Small intestine (tissue), 7 donors: ENCODE data around the gene MTMR1. TPM values are rescaled to one million over a fixed set of nuclear protein-coding genes. Genes with fewer than 3 reads are reported as not detected.

Experiments
- DNase-seq, 2 donors: peaks; one replicate each; pipeline versions ENCODE4 v3.0.0 to v3.0.0-alpha.2; 2013
- FAIRE-seq: peaks from 2 replicates; lab custom pipeline; 2012; peaks lifted over from hg19 to GRCh38; lab: Jason Lieb, UNC
- H3K27ac ChIP-seq, 3 donors: one replicate each; pipeline ENCODE4 v1.5.1; 2013; ENCODE audit warnings: low read length in 2 of 3, mild to moderate bottlenecking in 2 of 3, control low read depth in 1 of 3, inconsistent platforms in 1 of 3, low read depth in 1 of 3, moderate library complexity in 1 of 3
- H3K27me3 ChIP-seq, 3 donors: one replicate each; pipeline ENCODE4 v1.6.1; 2013; ENCODE audit warnings: low read length in 3 of 3, inconsistent platforms in 1 of 3; ENCODE audit not compliant: control insufficient read depth in 3 of 3, insufficient read depth in 3 of 3
- H3K36me3 ChIP-seq, 3 donors: one replicate each; pipeline ENCODE4 v1.6.1; 2013; ENCODE audit warnings: low read length in 3 of 3, inconsistent platforms in 1 of 3, low read depth in 1 of 3, mild to moderate bottlenecking in 1 of 3, moderate library complexity in 1 of 3; ENCODE audit not compliant: control insufficient read depth in 3 of 3, insufficient read depth in 2 of 3
- H3K4me1 ChIP-seq, 3 donors: one replicate each; pipeline ENCODE4 v1.6.1; 2013; ENCODE audit warnings: low read length in 2 of 3, inconsistent platforms in 1 of 3, low read depth in 1 of 3, mild to moderate bottlenecking in 1 of 3, moderate library complexity in 1 of 3; ENCODE audit not compliant: control insufficient read depth in 3 of 3, insufficient read depth in 2 of 3
- H3K4me3 ChIP-seq, 3 donors: one replicate each; pipeline ENCODE4 v1.5.1; 2013; ENCODE audit warnings: low read length in 3 of 3, control low read depth in 1 of 3, inconsistent platforms in 1 of 3, low read depth in 1 of 3, mild to moderate bottlenecking in 1 of 3, moderate library complexity in 1 of 3
- H3K9me3 ChIP-seq, 2 donors: one replicate each; pipeline ENCODE4 v1.6.1; 2013; ENCODE audit warnings: low read depth in 1 of 2, low read length in 1 of 2; ENCODE audit not compliant: control insufficient read depth in 2 of 2, insufficient read depth in 1 of 2
- WGBS, 3 donors: extraction: QIAGEN DNeasy Blood & Tissue Kit; methylation state at CpG; one replicate each; pipeline ENCODE4 v1.1.7; 2013; 5-methylcytosine and 5-hydroxymethylcytosine counted together
- polyA plus RNA-seq, 4 donors: library from polyadenylated mRNA; stranded (reverse) in 3 of 4; unstranded in 1 of 4; fragments of 200-250 nt in 3 of 4; fragments of 120-200 nt in 1 of 4; gene quantifications; one replicate each; pipeline versions ENCODE4 v1.2.1 to v1.2.3, GENCODE V29; 2013
- donor health status: healthy with polysubstance abuse.
- donor health status: control.
- donor health status: control.
- donor health status: Bipolar disorder and iron deficiency.
- donor health status: healthy.

MTMR1 gene
- polyA plus RNA-seq, 4 donors, result 5.6 to 18.1 (median 6.4) TPM

- Histone ChIP-seq H3K27me3 (no peaks in the 10 kb centered on the region), H3K4me1 (no peaks in the 10 kb centered on the region), H3K4me3 (no peak overlapping the region), H3K27ac (no peak overlapping the region), H3K9me3 (no peaks in the 10 kb centered on the region), H3K36me3 (peaks cover 0 to 7% (median 4%) of the 10 kb centered on the region in 3 donors)
- FAIRE-seq (no peak), DNase-seq (no peak)
- WGBS, 3 donors, result 41 to 71% (median 47%) methylated on average over 2 of the region's 2 CpGs
Measured at GRCh38 chrX:150655788-150656187, 37.4 kb upstream of the MTMR1 start.

- Histone ChIP-seq H3K4me3 (no peak overlapping the region), H3K4me1 (no peaks in the 10 kb centered on the region), H3K27ac (no peak overlapping the region), H3K36me3 (peaks cover 2 to 15% (median 3%) of the 10 kb centered on the region in 3 donors), H3K27me3 (no peaks in the 10 kb centered on the region), H3K9me3 (no peaks in the 10 kb centered on the region)
- FAIRE-seq, result no peak
- no peak for DNase-seq
- WGBS, 3 donors, result 82 to 96% (median 90%) methylated on average over 2 of the region's 2 CpGs
Measured at GRCh38 chrX:150663073-150663472, 30.1 kb upstream of the MTMR1 start.

GRCh38 chrX:150664290-150664689 lies 28.9 kb upstream of the MTMR1 start:
- Histone ChIP-seq H3K4me3 (no peak overlapping the region), H3K4me1 (no peaks in the 10 kb centered on the region), H3K27me3 (no peaks in the 10 kb centered on the region), H3K36me3 (peaks cover 2 to 16% (median 3%) of the 10 kb centered on the region in 3 donors), H3K27ac (no peak overlapping the region), H3K9me3 (no peaks in the 10 kb centered on the region)
- DNase-seq (no peak), FAIRE-seq (no peak)
- WGBS, 3 donors, result 28 to 57% (median 31%) methylated on average over 2 of the region's 2 CpGs

GRCh38 chrX:150676221-150676620 lies 17.0 kb upstream of the MTMR1 start:
- Histone ChIP-seq H3K27ac (no peak overlapping the region), H3K36me3 (peaks cover 0 to 5% (median 2%) of the 10 kb centered on the region in 3 donors), H3K27me3 (no peaks in the 10 kb centered on the region), H3K4me3 (no peak overlapping the region), H3K9me3 (no peaks in the 10 kb centered on the region), H3K4me1 (no peaks in the 10 kb centered on the region)
- DNase-seq (no peak), FAIRE-seq (no peak)
- WGBS, 3 donors, result 58 to 74% (median 73%) methylated on average over 2 of the region's 2 CpGs

GRCh38 chrX:150680974-150681373 lies 12.2 kb upstream of the MTMR1 start:
- DNase-seq, result peak; percentile 8 to 18
- Histone ChIP-seq H3K36me3 (no peaks in the 10 kb centered on the region), H3K9me3 (no peaks in the 10 kb centered on the region), H3K27me3 (no peaks in the 10 kb centered on the region), H3K27ac (no peak overlapping the region), H3K4me1 (no peaks in the 10 kb centered on the region), H3K4me3 (no peak overlapping the region)
- FAIRE-seq, result no peak
- 24 to 50% (median 47%) methylated on average over 7 of the region's 7 CpGs for WGBS, 3 donors

- WGBS, 3 donors, result 67 to 92% (median 73%) methylated on average over 3 of the region's 3 CpGs
- no peak overlapping the region for H3K4me3 ChIP-seq
- no peak overlapping the region for H3K27ac ChIP-seq
- H3K9me3 ChIP-seq, result no peaks in the 10 kb centered on the region
- no peaks in the 10 kb centered on the region for H3K4me1 ChIP-seq
- FAIRE-seq (no peak), DNase-seq (no peak)
- no peaks in the 10 kb centered on the region for H3K36me3 ChIP-seq
- H3K27me3 ChIP-seq, result no peaks in the 10 kb centered on the region
Measured at GRCh38 chrX:150683112-150683511, 10.1 kb upstream of the MTMR1 start.

- 33 to 51% (median 39%) methylated on average over 7 of the region's 7 CpGs for WGBS, 3 donors
- H3K27ac ChIP-seq, result no peak overlapping the region
- no peak overlapping the region for H3K4me3 ChIP-seq
- peak; percentile 30 to 45 for DNase-seq
- H3K36me3 ChIP-seq, result no peaks in the 10 kb centered on the region
- no peaks in the 10 kb centered on the region for H3K4me1 ChIP-seq
- H3K27me3 ChIP-seq, result no peaks in the 10 kb centered on the region
- no peaks in the 10 kb centered on the region for H3K9me3 ChIP-seq
- FAIRE-seq, result no peak
Measured at GRCh38 chrX:150683536-150684146, 9.6 kb upstream of the MTMR1 start.

- H3K36me3 ChIP-seq, result no peaks in the 10 kb centered on the region
- 58 to 66% (median 60%) methylated on average over 5 of the region's 5 CpGs for WGBS, 3 donors
- peaks cover 0 to 7% (median 0%) of the 10 kb centered on the region in 3 donors for H3K4me1 ChIP-seq
- DNase-seq (no peak), FAIRE-seq (no peak)
- no peaks in the 10 kb centered on the region for H3K27me3 ChIP-seq
- no peak overlapping the region for H3K27ac ChIP-seq
- no peaks in the 10 kb centered on the region for H3K9me3 ChIP-seq
- H3K4me3 ChIP-seq, result no peak overlapping the region
Measured at GRCh38 chrX:150688911-150689451, 4.2 kb upstream of the MTMR1 start.

- DNase-seq (no peak), FAIRE-seq (no peak)
- Histone ChIP-seq H3K27me3 (no peaks in the 10 kb centered on the region), H3K27ac (no peak overlapping the region), H3K9me3 (no peaks in the 10 kb centered on the region), H3K36me3 (no peaks in the 10 kb centered on the region), H3K4me1 (peaks cover 0 to 7% (median 0%) of the 10 kb centered on the region in 3 donors), H3K4me3 (no peak overlapping the region)
Measured at GRCh38 chrX:150690126-150690525, 3.1 kb upstream of the MTMR1 start.
